GM10248 (cell line): ENCODE results near the gene NHERF1.

Source experiments
- CTCF ChIA-PET: fragments of 300-600 bp; sonication (Branson Sonifier 250); formaldehyde crosslinking; extraction: SDS; loops from one replicate; lab custom pipeline; 2021; ENCODE audit warnings: antibody characterized with exemption; lab: Yijun Ruan, JAX
- POLR2A ChIA-PET: fragments of 350-650 bp; sonication (Branson Sonifier 250); formaldehyde crosslinking; extraction: SDS; loops from one replicate; lab custom pipeline; 2020; ENCODE audit warnings: antibody characterized with exemption; lab: Yijun Ruan, JAX
- DNase-seq: peaks from one replicate; pipeline ENCODE4 v3.0.0; 2012; ENCODE audit errors: extremely low spot score
- CTCF ChIP-seq: IDR thresholded peaks from 2 replicates; pipeline ENCODE4 v1.5.1; 2012; ENCODE audit warnings: mild to moderate bottlenecking, low read depth; ENCODE audit errors: extremely low read depth, missing control alignments, control extremely low read depth

The NHERF1 gene

GRCh38 chr17:74749279-74750038 is 1.0 kb downstream of the NHERF1 start:
- TF ChIP-seq CTCF, result no peak
- ChIA-PET CTCF (interaction anchor here (0.8 to 6.4 kb wide), 10 partner anchors 10 to 238 kb away, joined by 3 to 44 read pairs (median 4); partner anchors contain the start of genes CDR2L and RAB37), POLR2A (interaction anchor here (0.6 to 1.5 kb wide), 5 partner anchors 11 to 371 kb away, joined by 3 to 9 read pairs (median 3); no protein-coding TSS in a partner anchor)
- DNase-seq, result no peak

- ChIA-PET CTCF (interaction anchor here (0.8 to 6.4 kb wide), 9 partner anchors 10 to 238 kb away, joined by 3 to 44 read pairs (median 5); partner anchors contain the start of genes CDR2L and RAB37), POLR2A (interaction anchor here (1.1 to 1.5 kb wide), 2 partner anchors 12 to 21 kb away, joined by 3 to 9 read pairs; no protein-coding TSS in a partner anchor)
- TF ChIP-seq CTCF, result no peak
These were observed 1.6 kb downstream of the NHERF1 start for GRCh38 chr17:74750039-74750326.

GRCh38 chr17:74750327-74751069 is 2.1 kb downstream of the NHERF1 start:
- ChIA-PET CTCF (interaction anchor here (0.9 to 6.4 kb wide), 8 partner anchors 9 to 115 kb away, joined by 3 to 44 read pairs (median 6); partner anchors contain the start of gene RAB37), POLR2A (interaction anchor here (1.1 to 1.2 kb wide), 2 partner anchors 12 to 20 kb away, joined by 3 read pairs; no protein-coding TSS in a partner anchor)
- TF ChIP-seq CTCF, result no peak
- DNase-seq, result no peak

More at GRCh38 chr17:74750039-74750326, 1.6 kb downstream of the NHERF1 start:
- DNase-seq, result no peak

- DNase-seq, result no peak
- POLR2A ChIA-PET, result no interaction called here
- TF ChIP-seq CTCF, result no peak
- CTCF ChIA-PET, result interaction anchor here (0.8 to 9.1 kb wide), 5 partner anchors 15 to 113 kb away, joined by 4 to 82 read pairs (median 7); partner anchors contain the start of gene RAB37
These were observed 4.0 kb downstream of the NHERF1 start for GRCh38 chr17:74752415-74752814.

- no peak for DNase-seq
- no peak for TF ChIP-seq CTCF
- CTCF ChIA-PET, result interaction anchor here (0.8 to 9.1 kb wide), 8 partner anchors 9 to 209 kb away, joined by 3 to 82 read pairs (median 5); partner anchors contain the start of gene RAB37
- POLR2A ChIA-PET, result no interaction called here
These were observed 4.5 kb downstream of the NHERF1 start for GRCh38 chr17:74752822-74753401.

- DNase-seq, result no peak
- CTCF ChIA-PET, result interaction anchor here (0.9 to 9.1 kb wide), 8 partner anchors 9 to 98 kb away, joined by 3 to 82 read pairs (median 7); partner anchors contain the start of gene RAB37
- no peak for TF ChIP-seq CTCF
- POLR2A ChIA-PET, result no interaction called here
These were observed 6.4 kb downstream of the NHERF1 start for GRCh38 chr17:74754832-74755231.
